MCF 10A (cell line): Measurements from ENCODE around the gene ADCY1. TPM values are rescaled to one million over a fixed set of nuclear protein-coding genes. Genes with fewer than 3 reads are reported as not detected.

Experiments used
- BruUV-seq: library from RNA; stranded (reverse); fragments of 400-500 nt; replicated peaks from 2 replicates; lab custom pipeline; 2021; lab: Mats Ljungman, UMichigan
- CTCF ChIA-PET: fragments of 300-600 bp; sonication (Branson Sonifier 250); formaldehyde crosslinking; extraction: SDS; loops from one replicate; lab custom pipeline; 2021; ENCODE audit warnings: antibody characterized with exemption, inconsistent platforms; lab: Yijun Ruan, JAX
- POLR2A ChIA-PET: fragments of 300-600, 350-650 bp; sonication (Branson Sonifier 250); formaldehyde crosslinking; extraction: SDS; loops from one replicate; lab custom pipeline; 2020; ENCODE audit warnings: antibody characterized with exemption, inconsistent platforms; lab: Yijun Ruan, JAX
- DNase-seq: peaks from one replicate; pipeline ENCODE4 v3.0.0-alpha.2; 2018; ENCODE audit not compliant: unreplicated experiment
- H3K27ac Mint-ChIP-seq: one replicate; pipeline ENCODE4 v1.8.0; 2022; ENCODE audit warnings: mild to moderate bottlenecking, low read depth, mixed read lengths; ENCODE audit not compliant: unreplicated experiment
- H3K27me3 Mint-ChIP-seq: one replicate; pipeline ENCODE4 v1.8.0; 2022; ENCODE audit warnings: mixed read lengths; ENCODE audit not compliant: insufficient read depth, unreplicated experiment
- H3K36me3 Mint-ChIP-seq: one replicate; pipeline ENCODE4 v1.8.0; 2022; ENCODE audit warnings: mild to moderate bottlenecking, moderate library complexity, mixed read lengths; ENCODE audit not compliant: insufficient read depth, unreplicated experiment
- H3K4me1 Mint-ChIP-seq: one replicate; pipeline ENCODE4 v1.8.0; 2022; ENCODE audit warnings: mixed read lengths; ENCODE audit not compliant: insufficient read depth, unreplicated experiment
- H3K4me3 Mint-ChIP-seq: one replicate; pipeline ENCODE4 v1.8.0; 2022; ENCODE audit warnings: mild to moderate bottlenecking, moderate library complexity, mixed read lengths; ENCODE audit not compliant: unreplicated experiment
- H3K9me3 Mint-ChIP-seq: one replicate; pipeline ENCODE4 v1.8.0; 2022; ENCODE audit warnings: mixed read lengths; ENCODE audit not compliant: unreplicated experiment
- intact Hi-C: fragments of 100-400 bp; cut with micrococcal nuclease; formaldehyde crosslinking; loops from 2 replicates; pipeline ENCODE4 v1.14.1; 2022
- total RNA-seq: library from RNA; stranded (reverse); gene quantifications from 2 replicates; pipeline ENCODE4 v1.2.3, GENCODE V29; 2022
- TF ChIP-seq, protein P1 (sequence below): fragments of 200-600 bp; IDR thresholded peaks from one replicate; pipeline ENCODE4 v1.8.0; 2022; ENCODE audit warnings: antibody characterized with exemption, mild to moderate bottlenecking; ENCODE audit not compliant: unreplicated experiment

The ADCY1 gene
- total RNA-seq, 1 experiment from 2014 or later, result 0.61 TPM

DNA sequence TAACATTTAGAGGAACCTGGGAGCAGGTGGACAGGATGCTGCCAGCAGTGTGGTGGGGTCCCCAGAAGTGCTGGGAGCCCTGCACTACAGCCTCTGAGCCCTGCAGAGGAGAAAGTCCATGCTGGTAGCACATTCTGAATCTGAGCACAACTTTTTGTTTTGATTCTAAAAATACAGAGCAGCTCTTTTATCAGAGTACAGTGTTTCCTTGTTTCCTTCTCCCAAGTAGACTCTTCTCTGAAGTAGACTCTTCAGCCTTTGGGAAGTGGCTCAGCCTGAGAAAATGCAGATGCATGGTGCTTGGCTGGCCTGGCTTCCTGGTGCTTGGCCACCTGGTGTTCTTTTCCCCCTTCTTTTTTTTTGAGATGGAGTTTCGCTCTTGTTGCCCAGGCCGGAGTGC is 9.1 kb downstream of the ADCY1 start:
- H3K36me3 Mint-ChIP-seq, result no peaks in the 10 kb centered on the region
- no peak for DNase-seq
- H3K27me3 Mint-ChIP-seq, result peaks cover 19% of the 10 kb centered on the region
- H3K27ac Mint-ChIP-seq, result no peak overlapping the region
- H3K4me1 Mint-ChIP-seq, result no peaks in the 10 kb centered on the region
- intact Hi-C loops, result no loop called here
- ChIA-PET CTCF (interaction anchor here (0.6 to 1.2 kb wide), 2 partner anchors 10 to 218 kb away, joined by 3 read pairs; no protein-coding TSS in a partner anchor), POLR2A (no interaction called here)
- TF ChIP-seq, protein P1, sequence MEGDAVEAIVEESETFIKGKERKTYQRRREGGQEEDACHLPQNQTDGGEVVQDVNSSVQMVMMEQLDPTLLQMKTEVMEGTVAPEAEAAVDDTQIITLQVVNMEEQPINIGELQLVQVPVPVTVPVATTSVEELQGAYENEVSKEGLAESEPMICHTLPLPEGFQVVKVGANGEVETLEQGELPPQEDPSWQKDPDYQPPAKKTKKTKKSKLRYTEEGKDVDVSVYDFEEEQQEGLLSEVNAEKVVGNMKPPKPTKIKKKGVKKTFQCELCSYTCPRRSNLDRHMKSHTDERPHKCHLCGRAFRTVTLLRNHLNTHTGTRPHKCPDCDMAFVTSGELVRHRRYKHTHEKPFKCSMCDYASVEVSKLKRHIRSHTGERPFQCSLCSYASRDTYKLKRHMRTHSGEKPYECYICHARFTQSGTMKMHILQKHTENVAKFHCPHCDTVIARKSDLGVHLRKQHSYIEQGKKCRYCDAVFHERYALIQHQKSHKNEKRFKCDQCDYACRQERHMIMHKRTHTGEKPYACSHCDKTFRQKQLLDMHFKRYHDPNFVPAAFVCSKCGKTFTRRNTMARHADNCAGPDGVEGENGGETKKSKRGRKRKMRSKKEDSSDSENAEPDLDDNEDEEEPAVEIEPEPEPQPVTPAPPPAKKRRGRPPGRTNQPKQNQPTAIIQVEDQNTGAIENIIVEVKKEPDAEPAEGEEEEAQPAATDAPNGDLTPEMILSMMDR, result no peak
- no peak overlapping the region for H3K4me3 Mint-ChIP-seq
- BruUV-seq, result no TSS peak
- no peaks in the 10 kb centered on the region for H3K9me3 Mint-ChIP-seq

DNA sequence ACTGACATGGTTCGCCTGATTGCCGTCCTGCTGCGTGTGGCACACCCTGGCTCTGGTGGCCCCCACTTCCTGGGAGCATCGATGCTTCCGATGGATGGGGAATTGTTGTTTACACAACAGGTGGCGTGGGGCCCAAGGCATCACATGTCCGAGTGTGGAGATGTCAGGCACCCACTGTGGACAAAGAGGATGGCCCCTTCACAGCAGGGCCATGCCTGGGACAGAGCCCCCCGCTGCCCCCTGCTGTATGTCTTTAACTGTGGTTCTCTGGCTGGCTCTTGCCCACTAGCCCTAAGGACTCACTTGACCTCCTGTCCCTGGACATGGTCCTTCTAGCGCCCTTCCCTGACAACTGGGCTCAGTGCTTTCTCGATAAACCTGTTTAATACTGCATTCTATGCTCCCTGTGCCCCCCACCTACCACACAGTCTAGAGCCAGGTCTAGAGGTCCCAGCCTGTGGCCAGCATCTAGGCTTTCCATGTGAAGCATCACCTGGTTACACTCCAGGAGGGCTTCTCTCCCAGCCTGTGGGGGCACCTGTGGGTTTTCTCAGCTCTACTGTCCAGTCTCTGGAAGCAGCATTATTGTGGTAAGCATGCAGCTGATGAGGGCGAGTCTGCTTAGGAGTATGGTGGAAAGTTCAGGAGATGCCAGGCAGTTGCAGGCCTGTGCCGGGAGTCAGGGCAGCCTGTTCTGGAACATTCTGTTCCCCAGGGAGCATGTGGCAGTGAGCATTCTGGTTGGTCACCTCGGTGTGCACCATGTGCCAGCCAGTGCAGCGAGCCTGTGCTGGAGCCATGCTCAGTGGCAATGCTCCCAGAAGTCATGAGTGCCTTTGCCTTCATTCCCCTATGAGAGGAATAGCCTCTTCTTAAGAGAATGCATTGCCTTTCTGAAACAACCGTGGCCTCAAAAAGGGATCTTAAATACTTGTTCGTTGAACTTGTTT is 10.4 kb downstream of the ADCY1 start:
- Mint-ChIP-seq H3K4me1 (no peaks in the 10 kb centered on the region), H3K9me3 (no peaks in the 10 kb centered on the region), H3K27me3 (peaks cover 32% of the 10 kb centered on the region), H3K36me3 (no peaks in the 10 kb centered on the region), H3K27ac (no peak overlapping the region), H3K4me3 (no peak overlapping the region)
- POLR2A ChIA-PET, result no interaction called here
- intact Hi-C loops, result no loop called here
- no TSS peak for BruUV-seq
- CTCF ChIA-PET, result no interaction called here
- no peak for DNase-seq
- TF ChIP-seq, protein P1, result no peak

DNA sequence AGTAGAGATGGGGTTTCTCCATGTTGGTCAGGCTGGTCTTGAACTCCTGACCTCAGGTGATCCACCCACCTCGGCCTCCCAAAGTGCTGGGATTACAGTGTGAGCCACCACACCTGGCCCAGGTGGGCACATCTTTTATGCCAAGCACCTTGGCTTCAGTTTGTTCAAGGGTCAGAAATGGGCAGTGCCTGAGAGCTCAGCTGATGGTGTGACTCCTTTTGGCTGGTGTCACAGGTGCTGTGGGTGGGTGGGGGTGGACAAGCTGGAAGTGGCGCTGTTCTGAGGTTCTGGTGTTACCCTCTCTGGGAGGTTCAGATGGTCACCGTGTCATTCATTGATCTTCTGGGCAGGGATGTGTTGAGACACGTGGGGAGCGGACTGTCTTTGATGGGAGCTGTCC is 11.5 kb downstream of the ADCY1 start:
- H3K4me1 Mint-ChIP-seq, result no peaks in the 10 kb centered on the region
- CTCF ChIA-PET, result no interaction called here
- H3K27ac Mint-ChIP-seq, result no peak overlapping the region
- POLR2A ChIA-PET, result no interaction called here
- H3K27me3 Mint-ChIP-seq, result peaks cover 43% of the 10 kb centered on the region
- TF ChIP-seq, protein P1, result no peak
- H3K36me3 Mint-ChIP-seq, result no peaks in the 10 kb centered on the region
- intact Hi-C loops, result no loop called here
- H3K4me3 Mint-ChIP-seq, result no peak overlapping the region
- BruUV-seq, result no TSS peak
- no peaks in the 10 kb centered on the region for H3K9me3 Mint-ChIP-seq
- DNase-seq, result no peak
